CD4-positive, alpha-beta T cell treated with Interleukin-4 for 4 hours (primary cell): ENCODE results near the gene TUT4.

ENCODE experiments used
- DNase-seq: peaks from one replicate; pipeline ENCODE4 v3.0.0-alpha.2; 2020

TUT4 gene

DNA sequence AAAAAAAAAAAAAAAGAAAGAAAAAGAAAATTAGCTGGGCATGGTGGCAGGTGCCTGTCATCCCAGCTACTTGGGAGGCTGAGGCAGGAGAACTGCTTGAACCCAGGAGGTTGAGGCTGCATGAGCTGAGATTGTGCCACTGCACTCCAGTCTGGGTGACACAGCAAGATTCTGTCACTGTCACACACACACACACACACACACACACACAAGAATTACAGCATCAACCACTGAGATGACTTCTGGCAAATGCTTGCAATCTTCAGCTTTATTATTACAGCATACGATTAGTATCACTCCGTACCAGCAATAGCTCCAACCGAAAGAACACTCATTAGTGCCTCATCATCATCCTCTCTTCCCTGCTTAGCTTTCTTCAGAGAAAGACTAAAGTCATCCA is 153.3 kb downstream of the TUT4 start:
- DNase-seq: no peak

DNA sequence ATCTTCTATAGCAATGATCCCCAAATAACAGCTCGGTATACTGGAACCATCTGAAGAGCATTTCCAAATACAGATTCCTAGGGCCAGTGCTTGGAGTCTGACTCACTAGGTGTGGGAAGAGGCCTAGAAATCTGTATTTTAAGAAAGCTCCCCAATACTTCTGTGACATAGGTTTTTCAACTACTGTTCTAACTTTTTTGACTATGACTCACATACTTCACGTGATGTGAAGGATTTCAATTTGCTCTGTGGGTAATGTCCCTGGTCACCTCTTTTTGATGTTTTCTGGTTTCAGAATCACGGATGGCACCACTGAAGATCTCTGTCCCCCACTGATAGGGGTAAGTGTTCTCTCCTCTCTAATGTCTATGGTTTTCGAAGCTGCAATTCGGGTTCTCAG is 159.7 kb downstream of the TUT4 start:
- no peak for DNase-seq

DNA sequence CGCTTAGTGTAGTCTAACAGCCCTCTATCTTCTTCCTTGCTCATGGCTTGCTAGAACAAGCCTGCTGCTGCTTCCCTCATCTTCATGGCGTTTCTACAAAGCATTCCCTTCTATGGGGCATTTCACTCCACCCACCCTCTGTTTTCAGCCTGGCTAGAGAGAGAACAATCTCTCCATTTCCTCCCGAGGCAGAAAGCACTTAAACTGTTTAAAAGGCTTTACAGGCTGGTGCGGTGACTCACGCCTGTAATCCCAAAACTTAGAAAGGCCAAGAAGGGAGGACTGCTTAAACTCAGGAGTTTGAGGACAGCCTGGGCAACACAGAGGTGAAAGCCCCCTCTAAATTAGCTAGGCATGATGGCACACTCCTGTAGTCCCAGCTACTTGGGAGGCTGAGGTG is 166.4 kb downstream of the TUT4 start:
- no peak for DNase-seq

DNA sequence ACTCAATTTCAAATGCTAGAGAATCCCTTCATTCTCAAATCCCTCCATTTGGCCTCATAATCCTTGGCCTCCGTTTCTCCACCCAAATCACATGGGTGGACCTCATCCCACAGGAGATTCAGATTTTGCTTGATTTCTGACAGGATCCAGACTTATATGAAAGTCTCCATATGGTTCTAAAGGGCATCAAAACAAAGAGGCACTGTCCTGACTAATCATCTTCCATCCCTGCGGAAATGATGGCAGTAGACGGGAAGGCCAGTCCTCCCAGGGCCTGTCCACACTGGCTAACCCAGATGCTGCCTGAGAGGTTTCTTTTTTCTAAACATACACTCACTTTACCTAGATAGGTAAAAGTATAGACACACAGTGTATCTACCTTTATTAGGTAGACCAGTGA is 167.5 kb downstream of the TUT4 start:
- DNase-seq: no peak
